Subcutaneous adipose tissue (tissue), 4 donors: ENCODE data around the gene METAP1D. TPM values are rescaled to one million over a fixed set of nuclear protein-coding genes. Genes with fewer than 3 reads are reported as not detected.

Experiments used
- CTCF ChIP-seq: fragments of 450-650 bp; IDR thresholded peaks from one replicate; pipeline ENCODE4 v1.5.1; 2016; ENCODE audit warnings: low read depth, mild to moderate bottlenecking, control low read depth, antibody characterized with exemption, moderate library complexity
- total RNA-seq, 4 donors: library from RNA; depleted of rRNA; stranded (reverse); fragments of >200 nt; gene quantifications; one replicate each; pipeline ENCODE4 v1.1.0, GENCODE V29; 2016

Gene METAP1D
- total RNA-seq, 4 donors from 2014 or later: 4.8 to 14.3 (median 6.6) TPM

- no peak for TF ChIP-seq CTCF
Observed at GRCh38 chr2:172091761-172092566, 92.2 kb downstream of the METAP1D start.

DNA sequence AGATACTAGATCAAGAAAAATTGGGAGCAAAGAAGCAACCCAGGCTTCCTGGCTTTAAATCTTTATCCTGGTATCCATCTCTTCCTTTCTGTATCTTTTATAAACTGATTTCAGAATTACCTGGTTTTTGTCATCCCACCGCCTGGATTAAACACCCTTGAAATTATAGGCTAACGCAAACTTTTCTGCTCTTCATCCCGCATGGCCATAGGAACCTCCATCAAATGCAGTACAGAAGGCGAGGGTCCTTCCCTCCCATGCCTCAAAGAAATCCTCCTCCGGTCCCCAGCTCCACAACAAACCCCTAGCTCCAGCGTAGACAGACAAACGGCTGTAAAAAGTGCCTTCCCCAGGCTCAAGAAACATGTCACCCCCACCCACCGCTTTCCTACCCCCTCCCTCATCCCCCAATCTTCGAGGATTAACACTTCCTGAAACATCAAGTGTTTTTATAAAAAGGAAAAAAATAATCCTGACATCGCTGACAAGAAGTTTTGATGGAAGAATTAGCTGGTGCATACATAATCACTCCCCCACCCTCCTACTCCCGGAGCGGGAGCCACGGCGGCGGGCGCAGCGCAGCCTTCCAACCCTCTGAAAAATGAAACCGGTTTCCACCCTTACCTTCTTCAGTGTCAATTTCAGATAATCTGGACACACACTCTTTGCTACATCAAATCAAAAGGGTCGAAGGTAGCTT lies 93.1 kb downstream of the METAP1D start:
- no peak for TF ChIP-seq CTCF

DNA sequence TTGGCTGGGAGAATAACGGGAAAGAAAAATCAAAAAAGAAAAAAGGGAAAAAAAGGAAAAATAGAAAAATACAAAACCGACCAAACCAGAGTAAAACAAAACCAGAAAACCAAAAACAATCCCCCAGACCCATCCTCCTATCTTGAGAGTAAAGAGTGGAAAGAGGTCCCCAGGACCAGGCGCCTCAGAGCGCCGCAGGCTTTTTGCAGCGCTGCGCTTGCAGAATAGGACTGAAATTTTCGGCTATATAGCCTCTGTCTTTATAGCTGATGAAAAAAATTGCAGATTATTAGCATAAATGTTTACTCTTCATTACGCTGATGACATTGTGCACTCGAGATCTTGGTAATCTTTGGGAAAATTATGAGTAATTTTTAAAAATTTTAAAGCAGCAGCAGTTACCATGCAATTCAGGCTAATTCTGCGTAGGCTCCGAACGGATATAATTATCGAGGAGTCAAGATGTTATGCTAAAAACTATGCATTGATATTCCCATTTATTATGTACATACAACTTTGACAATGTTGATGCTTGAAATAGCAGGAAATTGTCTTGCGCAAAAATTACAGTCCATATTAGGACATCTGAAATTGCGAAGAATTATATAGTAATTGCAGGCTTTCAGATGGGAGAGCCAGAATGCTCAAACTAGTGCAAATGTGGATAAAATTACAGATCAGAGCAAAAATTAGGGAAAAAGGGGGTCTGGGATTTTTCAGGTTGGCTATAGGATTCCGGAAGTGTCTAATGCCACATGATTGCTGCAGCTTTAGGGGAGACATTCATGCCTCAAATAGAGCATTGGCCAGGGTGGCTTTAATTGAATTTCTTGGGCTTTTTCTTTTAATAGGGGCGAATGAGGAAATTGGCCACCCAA lies 93.9 kb downstream of the METAP1D start:
- no peak for TF ChIP-seq CTCF

GRCh38 chr2:172094294-172095145 lies 94.8 kb downstream of the METAP1D start:
- TF ChIP-seq CTCF: no peak

DNA sequence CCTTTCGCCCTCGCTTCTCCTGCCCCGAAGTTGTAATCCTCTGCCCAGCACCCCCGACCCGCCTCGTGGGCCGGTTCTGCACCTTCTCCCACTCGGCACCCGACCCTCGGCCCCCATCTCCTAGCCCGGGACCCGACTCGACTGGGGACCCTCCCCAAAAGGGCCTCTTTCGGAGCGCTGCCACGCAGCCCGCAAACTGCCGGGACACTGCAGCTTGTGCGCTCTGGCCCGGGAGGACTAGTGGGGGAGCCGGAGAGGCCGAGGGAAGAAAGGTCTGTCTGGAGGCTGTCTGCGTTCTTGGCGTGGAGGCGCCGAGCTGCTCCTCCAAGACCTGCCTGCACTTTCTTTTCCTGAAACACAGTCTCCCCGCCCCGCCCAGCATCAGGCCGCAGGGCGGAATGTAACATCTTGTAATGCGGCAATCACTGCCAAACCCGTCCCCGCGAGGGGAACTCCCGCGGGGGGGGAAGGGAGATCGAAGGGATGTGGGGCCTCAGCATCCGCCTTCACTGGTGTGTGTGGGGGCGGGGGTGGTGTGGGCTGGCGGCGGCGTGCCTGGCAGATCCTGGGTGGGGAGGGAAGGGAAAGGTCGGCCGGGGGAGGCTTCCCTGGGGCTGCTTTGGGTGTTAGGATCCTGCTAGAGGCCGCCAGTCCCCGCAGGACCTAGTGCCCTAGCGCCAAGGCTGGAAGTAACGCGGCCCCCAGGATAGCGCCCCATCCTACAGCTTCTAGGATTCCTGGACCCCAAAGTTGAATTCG lies 95.6 kb downstream of the METAP1D start:
- TF ChIP-seq CTCF: no peak

GRCh38 chr2:172095905-172096625 lies 96.3 kb downstream of the METAP1D start:
- no peak for TF ChIP-seq CTCF
